ENCODE data around the gene SGSH. TPM values are rescaled to one million over a fixed set of nuclear protein-coding genes. Genes with fewer than 3 reads are reported as not detected.
A peak's percentile ranks its signal among the peaks of the same experiment; 100 is the strongest.

Gene SGSH
- total RNA-seq, 1 experiment from 2014 or later: 19.8 TPM

DNA sequence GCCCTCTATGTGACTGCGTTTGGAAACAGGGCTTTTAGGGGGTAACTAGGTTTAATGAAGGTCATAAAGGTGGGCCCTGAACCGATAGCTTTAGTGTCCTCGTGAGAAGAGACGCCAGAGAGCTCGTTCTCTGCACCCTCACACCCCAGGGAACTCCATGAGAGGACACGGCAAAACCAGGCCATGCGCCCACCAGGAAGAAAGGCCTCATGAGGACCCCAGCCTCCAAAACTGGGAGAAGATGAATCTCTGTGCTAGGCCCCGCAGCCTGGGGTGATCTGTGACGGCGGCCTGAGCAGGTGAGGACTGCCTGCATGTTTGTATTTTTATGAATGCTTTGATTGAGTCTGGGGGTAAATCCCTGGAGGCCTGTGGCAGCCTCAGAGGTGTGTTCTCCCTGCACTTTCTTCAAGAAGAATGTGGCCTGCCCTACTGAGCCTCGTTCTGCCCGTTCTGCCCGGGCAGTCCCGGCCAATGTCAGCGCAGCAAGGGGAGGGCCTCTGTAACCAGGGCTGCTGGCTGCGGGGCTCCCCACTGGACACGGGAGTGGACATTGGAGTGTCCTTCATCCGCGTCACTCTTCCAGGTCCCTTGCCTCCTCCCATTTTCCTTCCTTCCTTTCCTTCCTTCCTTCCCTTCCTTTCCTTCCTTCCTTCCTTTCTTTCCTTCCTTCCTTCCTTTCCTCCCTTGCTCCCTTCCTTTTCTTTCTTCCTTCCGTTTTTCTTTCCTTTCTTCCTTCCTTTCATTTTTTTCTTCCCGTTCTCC is 33.7 kb upstream of the SGSH start:
- H3K27me3 Mint-ChIP-seq (ENCODE audit: low read depth): no peaks in the 10 kb centered on the region
- Histone ChIP-seq H3K18ac (ENCODE audit: insufficient read length, low read depth, low read length) (no peak overlapping the region), H3K56ac (ENCODE audit: insufficient read length, low read depth, low read length) (no peak overlapping the region), H4K5ac (ENCODE audit: insufficient read length, low read depth, low read length) (no peak overlapping the region), H3K79me1 (ENCODE audit: insufficient read depth, low read depth, low read length, poor library complexity, severe bottlenecking) (no peaks in the 10 kb centered on the region), H3K14ac (ENCODE audit: insufficient read depth, low read length) (no peak overlapping the region), H3K23me2 (ENCODE audit: insufficient read length, low read depth, low read length, poor library complexity, severe bottlenecking) (no peaks in the 10 kb centered on the region), H2BK5ac (ENCODE audit: insufficient read length, low read length) (no peak overlapping the region), H2BK15ac (ENCODE audit: low read depth, low read length) (no peak overlapping the region), H4K91ac (ENCODE audit: insufficient read length, low read depth, low read length) (no peak overlapping the region), H3K9me3 (ENCODE audit: control insufficient read depth, low read depth, low read length) (no peaks in the 10 kb centered on the region), H2AFZ (ENCODE audit: low read length) (no peak overlapping the region), H4K8ac (replicated peaks; ENCODE audit: insufficient read length, low read depth, low read length) (no peak overlapping the region), H3K27me3 (ENCODE audit: insufficient read depth, low read length) (no peaks in the 10 kb centered on the region), H3K4me1 (ENCODE audit: insufficient read depth, low read length) (peaks cover 7% of the 10 kb centered on the region; the same call in 1 of the 2 replicates), H2AK5ac (ENCODE audit: insufficient read length, low read length) (no peak overlapping the region), H3K4ac (ENCODE audit: low read depth, low read length) (no peak overlapping the region), H3K4me2 (ENCODE audit: insufficient read depth, insufficient read length, low read length) (no peak overlapping the region), H3T11ph (ENCODE audit: low read length) (no peak overlapping the region), H2BK20ac (ENCODE audit: low read depth, low read length, poor library complexity, severe bottlenecking) (no peak overlapping the region), H3K23ac (ENCODE audit: insufficient read length, low read depth, low read length) (no peak overlapping the region), H2BK120ac (ENCODE audit: low read depth, low read length, poor library complexity, severe bottlenecking) (no peak overlapping the region), H3K9ac (ENCODE audit: extremely low read depth, insufficient read length, low read length) (no peak overlapping the region), H3K79me2 (ENCODE audit: insufficient read depth, low read length) (no peaks in the 10 kb centered on the region), H2BK12ac (ENCODE audit: insufficient read length, low read depth, low read length) (no peak overlapping the region), H4K20me1 (ENCODE audit: control insufficient read depth, insufficient read depth, insufficient read length) (no peaks in the 10 kb centered on the region), H3K27ac (ENCODE audit: insufficient read length, low read depth, low read length) (no peak overlapping the region)
- WGBS (ENCODE audit: extremely low coverage, insufficient read length, low lambda C conversion rate): no CpG with 5 or more reads among the region's 21 CpGs
- TF ChIP-seq, protein P1, sequence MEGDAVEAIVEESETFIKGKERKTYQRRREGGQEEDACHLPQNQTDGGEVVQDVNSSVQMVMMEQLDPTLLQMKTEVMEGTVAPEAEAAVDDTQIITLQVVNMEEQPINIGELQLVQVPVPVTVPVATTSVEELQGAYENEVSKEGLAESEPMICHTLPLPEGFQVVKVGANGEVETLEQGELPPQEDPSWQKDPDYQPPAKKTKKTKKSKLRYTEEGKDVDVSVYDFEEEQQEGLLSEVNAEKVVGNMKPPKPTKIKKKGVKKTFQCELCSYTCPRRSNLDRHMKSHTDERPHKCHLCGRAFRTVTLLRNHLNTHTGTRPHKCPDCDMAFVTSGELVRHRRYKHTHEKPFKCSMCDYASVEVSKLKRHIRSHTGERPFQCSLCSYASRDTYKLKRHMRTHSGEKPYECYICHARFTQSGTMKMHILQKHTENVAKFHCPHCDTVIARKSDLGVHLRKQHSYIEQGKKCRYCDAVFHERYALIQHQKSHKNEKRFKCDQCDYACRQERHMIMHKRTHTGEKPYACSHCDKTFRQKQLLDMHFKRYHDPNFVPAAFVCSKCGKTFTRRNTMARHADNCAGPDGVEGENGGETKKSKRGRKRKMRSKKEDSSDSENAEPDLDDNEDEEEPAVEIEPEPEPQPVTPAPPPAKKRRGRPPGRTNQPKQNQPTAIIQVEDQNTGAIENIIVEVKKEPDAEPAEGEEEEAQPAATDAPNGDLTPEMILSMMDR (conservative IDR thresholded peaks at IDR 0.05): no peak
- no peaks in the 10 kb centered on the region for H3K9me3 Mint-ChIP-seq
- H3K36me3 Mint-ChIP-seq (ENCODE audit: insufficient read depth in 1 of 3, low read depth in 3 of 3): peaks cover 2 to 10% (median 4%) of the 10 kb centered on the region in 3 experiments; a peak in 5 of 7 replicates
- H3K4me1 Mint-ChIP-seq: peaks cover 18 to 24% of the 10 kb centered on the region in 2 experiments
- peak overlapping the region; percentile 51 to 85 (median 81); a peak in 4 of 7 replicates for H3K27ac Mint-ChIP-seq
- no peak overlapping the region; a peak in 2 of 5 replicates for H3K4me3 Mint-ChIP-seq
- DNase-seq: no peak
